ENCODE results near the gene ZG16B.

Gene ZG16B

DNA sequence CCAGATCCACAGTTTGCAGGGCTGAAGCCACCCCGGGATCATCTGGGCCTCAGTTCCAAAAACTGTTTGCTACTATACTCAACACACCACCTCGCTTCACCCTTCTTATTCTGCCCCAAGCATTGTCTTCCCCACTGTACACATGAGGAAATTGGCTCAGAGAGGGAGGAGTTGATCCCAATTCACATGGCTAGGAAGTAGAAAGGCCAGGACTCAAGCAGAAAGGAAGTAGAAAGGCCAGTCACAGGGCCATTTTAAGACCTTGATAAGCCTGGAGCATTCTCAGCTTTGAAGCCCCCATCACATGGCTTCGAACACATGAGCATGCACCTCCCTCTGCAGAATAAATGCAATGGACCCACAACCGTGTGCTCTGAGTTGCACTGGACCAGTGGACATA lies 35.5 kb downstream of the ZG16B start:
- TF ChIP-seq, protein P1, sequence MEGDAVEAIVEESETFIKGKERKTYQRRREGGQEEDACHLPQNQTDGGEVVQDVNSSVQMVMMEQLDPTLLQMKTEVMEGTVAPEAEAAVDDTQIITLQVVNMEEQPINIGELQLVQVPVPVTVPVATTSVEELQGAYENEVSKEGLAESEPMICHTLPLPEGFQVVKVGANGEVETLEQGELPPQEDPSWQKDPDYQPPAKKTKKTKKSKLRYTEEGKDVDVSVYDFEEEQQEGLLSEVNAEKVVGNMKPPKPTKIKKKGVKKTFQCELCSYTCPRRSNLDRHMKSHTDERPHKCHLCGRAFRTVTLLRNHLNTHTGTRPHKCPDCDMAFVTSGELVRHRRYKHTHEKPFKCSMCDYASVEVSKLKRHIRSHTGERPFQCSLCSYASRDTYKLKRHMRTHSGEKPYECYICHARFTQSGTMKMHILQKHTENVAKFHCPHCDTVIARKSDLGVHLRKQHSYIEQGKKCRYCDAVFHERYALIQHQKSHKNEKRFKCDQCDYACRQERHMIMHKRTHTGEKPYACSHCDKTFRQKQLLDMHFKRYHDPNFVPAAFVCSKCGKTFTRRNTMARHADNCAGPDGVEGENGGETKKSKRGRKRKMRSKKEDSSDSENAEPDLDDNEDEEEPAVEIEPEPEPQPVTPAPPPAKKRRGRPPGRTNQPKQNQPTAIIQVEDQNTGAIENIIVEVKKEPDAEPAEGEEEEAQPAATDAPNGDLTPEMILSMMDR (IDR thresholded peaks at IDR 0.05), result no peak
- H2AFZ ChIP-seq, result no peak overlapping the region
- H3K27me3 ChIP-seq (ENCODE audit: control insufficient read depth, insufficient read depth, low read length), result no peaks in the 10 kb centered on the region
- no peaks in the 10 kb centered on the region for H3K4me1 ChIP-seq
- H3K4me2 ChIP-seq (ENCODE audit: low read length), result no peak overlapping the region
- H3K4me3 ChIP-seq (ENCODE audit: low read depth, low read length), result no peak overlapping the region
- no peaks in the 10 kb centered on the region for H3K9me3 ChIP-seq (ENCODE audit: control insufficient read depth, low read length)
- no peak overlapping the region for H3K9ac ChIP-seq
- no peak overlapping the region for H3K27ac ChIP-seq
- no peaks in the 10 kb centered on the region for H3K79me2 ChIP-seq
- no peaks in the 10 kb centered on the region for H3K36me3 ChIP-seq (ENCODE audit: control insufficient read depth, insufficient read depth, low read length)

DNA sequence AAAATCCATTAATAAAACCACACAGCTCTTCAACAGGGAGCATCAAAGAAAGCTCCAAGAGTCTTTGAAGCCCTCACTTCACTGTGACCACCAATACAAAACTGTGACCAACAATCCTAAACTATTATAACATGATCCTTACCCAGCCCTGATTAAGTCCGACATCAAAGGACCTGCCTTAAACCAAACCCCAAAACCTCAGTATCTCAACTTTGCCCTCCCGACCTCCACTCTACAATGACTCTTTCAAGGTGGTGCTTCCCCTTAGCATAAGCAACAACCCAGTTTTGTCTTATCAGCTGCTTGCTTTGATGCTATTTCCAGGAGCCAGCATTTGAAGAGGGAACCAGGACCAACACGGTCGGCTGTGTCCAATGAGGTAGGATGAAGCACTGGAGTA lies 36.3 kb downstream of the ZG16B start:
- H3K4me2 ChIP-seq (ENCODE audit: low read length), result no peak overlapping the region
- H3K79me2 ChIP-seq, result no peaks in the 10 kb centered on the region
- H3K4me1 ChIP-seq, result no peaks in the 10 kb centered on the region
- TF ChIP-seq, protein P1 (IDR thresholded peaks at IDR 0.05), result no peak
- H2AFZ ChIP-seq, result no peak overlapping the region
- H3K4me3 ChIP-seq (ENCODE audit: low read depth, low read length), result no peak overlapping the region
- H3K36me3 ChIP-seq (ENCODE audit: control insufficient read depth, insufficient read depth, low read length), result no peaks in the 10 kb centered on the region
- H3K9ac ChIP-seq, result no peak overlapping the region
- H3K9me3 ChIP-seq (ENCODE audit: control insufficient read depth, low read length), result no peaks in the 10 kb centered on the region
- no peak overlapping the region for H3K27ac ChIP-seq
- H3K27me3 ChIP-seq (ENCODE audit: control insufficient read depth, insufficient read depth, low read length), result no peaks in the 10 kb centered on the region

DNA sequence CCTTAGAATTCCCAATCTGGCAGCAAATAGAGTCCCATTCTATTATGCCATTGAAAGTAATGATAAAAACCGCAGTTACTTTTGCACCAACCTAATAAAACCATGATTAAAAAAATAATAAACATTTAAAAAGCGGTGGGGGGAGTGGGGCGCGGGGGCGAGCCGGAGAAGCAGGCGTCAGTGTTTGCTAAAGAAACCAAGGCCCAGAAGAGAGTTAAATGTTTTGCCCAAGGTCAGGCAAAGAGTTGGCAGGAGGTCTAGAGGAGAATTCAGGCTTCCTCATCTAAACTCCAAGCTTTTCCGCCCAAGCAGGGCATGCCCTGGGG lies 37.5 kb downstream of the ZG16B start:
- Histone ChIP-seq H3K27ac (peak overlapping the region; percentile 88), H3K36me3 (ENCODE audit: control insufficient read depth, insufficient read depth, low read length) (no peaks in the 10 kb centered on the region), H3K4me1 (no peaks in the 10 kb centered on the region), H3K9ac (no peak overlapping the region), H3K79me2 (no peaks in the 10 kb centered on the region), H3K9me3 (ENCODE audit: control insufficient read depth, low read length) (no peaks in the 10 kb centered on the region), H3K4me3 (ENCODE audit: low read depth, low read length) (peak overlapping the region; percentile 81), H3K27me3 (ENCODE audit: control insufficient read depth, insufficient read depth, low read length) (no peaks in the 10 kb centered on the region), H3K4me2 (ENCODE audit: low read length) (peak overlapping the region; percentile 85), H2AFZ (peak overlapping the region; percentile 97)
- TF ChIP-seq, protein P1 (IDR thresholded peaks at IDR 0.05), result no peak

DNA sequence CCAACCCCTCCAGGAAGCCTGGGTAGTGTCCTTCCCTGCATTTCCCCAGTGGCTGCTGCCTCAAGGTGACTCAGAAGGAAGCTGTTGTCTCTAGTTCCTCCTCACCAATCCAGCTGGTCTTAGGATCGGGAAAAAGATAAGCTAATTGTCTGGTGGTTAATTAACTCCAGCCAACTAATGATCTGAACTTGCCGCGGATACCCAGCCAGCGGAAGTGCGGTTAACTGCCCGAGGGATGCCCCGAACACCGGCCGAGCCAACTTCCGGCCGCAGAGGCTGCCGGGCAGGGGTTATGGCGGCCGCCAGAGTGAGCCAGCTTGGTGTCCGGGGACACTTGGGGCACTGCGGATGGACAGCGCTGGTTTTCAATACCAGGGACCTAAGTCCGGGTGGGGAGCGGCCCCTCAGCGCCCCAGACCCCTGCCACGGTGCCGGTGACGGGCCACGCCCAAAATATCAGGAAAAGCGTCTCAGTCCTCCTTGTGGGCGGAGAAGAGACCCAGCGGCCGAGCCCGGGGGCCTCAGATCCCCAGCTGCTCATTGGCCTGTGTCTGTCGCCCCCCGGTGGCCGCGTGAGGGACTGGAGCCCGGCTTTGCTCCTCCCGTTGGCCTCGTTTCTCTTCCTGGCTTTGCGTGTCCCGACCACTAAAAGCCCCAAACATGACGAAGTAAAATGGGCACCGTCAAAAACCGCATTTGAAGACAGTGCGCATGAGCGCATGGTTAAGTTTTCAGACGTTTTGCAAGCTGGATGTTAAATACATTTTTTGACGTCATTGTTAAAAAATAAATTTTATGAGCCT lies 38.1 kb downstream of the ZG16B start:
- peak overlapping the region; percentile 81 for H3K4me3 ChIP-seq (ENCODE audit: low read depth, low read length)
- H3K36me3 ChIP-seq (ENCODE audit: control insufficient read depth, insufficient read depth, low read length), result no peaks in the 10 kb centered on the region
- no peaks in the 10 kb centered on the region for H3K79me2 ChIP-seq
- H2AFZ ChIP-seq, result peak overlapping the region; percentile 97
- H3K4me2 ChIP-seq (ENCODE audit: low read length), result peak overlapping the region; percentile 85
- no peaks in the 10 kb centered on the region for H3K9me3 ChIP-seq (ENCODE audit: control insufficient read depth, low read length)
- no peaks in the 10 kb centered on the region for H3K27me3 ChIP-seq (ENCODE audit: control insufficient read depth, insufficient read depth, low read length)
- no peaks in the 10 kb centered on the region for H3K4me1 ChIP-seq
- TF ChIP-seq, protein P1 (IDR thresholded peaks at IDR 0.05), result peak; percentile 98
- H3K27ac ChIP-seq, result peak overlapping the region; percentile 88
- peak overlapping the region; percentile 41 for H3K9ac ChIP-seq

DNA sequence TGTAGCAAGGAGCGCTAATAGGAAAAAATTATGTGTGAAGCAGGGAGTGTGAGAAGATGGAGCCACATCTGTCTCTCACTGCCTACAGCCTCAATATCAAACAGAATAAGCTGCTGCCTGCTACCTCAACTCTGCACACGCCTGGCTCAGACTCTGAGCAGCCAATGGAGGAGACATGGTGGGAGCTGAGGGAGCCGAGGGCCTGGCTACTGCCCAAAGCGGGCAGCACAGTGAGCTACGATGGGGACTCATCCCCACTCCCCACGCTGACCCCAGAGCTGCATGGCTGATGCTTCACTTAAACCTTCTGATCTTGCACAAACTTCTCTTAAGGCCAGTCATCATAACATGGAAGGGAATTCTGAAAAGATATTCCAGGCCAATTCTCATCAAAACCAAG lies 41.8 kb downstream of the ZG16B start:
- H3K4me3 ChIP-seq (ENCODE audit: low read depth, low read length), result no peak overlapping the region
- no peaks in the 10 kb centered on the region for H3K36me3 ChIP-seq (ENCODE audit: control insufficient read depth, insufficient read depth, low read length)
- no peaks in the 10 kb centered on the region for H3K27me3 ChIP-seq (ENCODE audit: control insufficient read depth, insufficient read depth, low read length)
- H2AFZ ChIP-seq, result no peak overlapping the region
- TF ChIP-seq, protein P1 (IDR thresholded peaks at IDR 0.05), result no peak
- H3K4me2 ChIP-seq (ENCODE audit: low read length), result no peak overlapping the region
- peaks cover 14% of the 10 kb centered on the region for H3K4me1 ChIP-seq
- no peaks in the 10 kb centered on the region for H3K9me3 ChIP-seq (ENCODE audit: control insufficient read depth, low read length)
- H3K79me2 ChIP-seq, result no peaks in the 10 kb centered on the region
- H3K9ac ChIP-seq, result no peak overlapping the region
- H3K27ac ChIP-seq, result no peak overlapping the region

Data from parathyroid adenoma (tissue), 2 donors.